RWPE2 (cell line): ENCODE data around the gene XIRP1.
"Not testable (repeated sequence)": the region's sequence is repeated elsewhere in the genome, so short reads cannot be mapped to it uniquely, and the experiment has no call there.

Source experiments
- ATAC-seq: fragments of 200-7000 bp; cut with Tn5 transposase; 3 replicates; pipeline ENCODE4 v1.9.1; 2021; ENCODE audit warnings: low read depth
- DNase-seq: peaks from one replicate; pipeline ENCODE4 v3.0.0-alpha.2; 2020; ENCODE audit warnings: low spot score
- H3K27ac ChIP-seq: fragments of 450-650 bp; 2 replicates; pipeline ENCODE4 v1.5.1; 2017; ENCODE audit warnings: mild to moderate bottlenecking; ENCODE audit not compliant: poor library complexity, severe bottlenecking
- H3K27me3 ChIP-seq: fragments of 250-450 bp; sonication (Bioruptor Pico); 2 replicates; pipeline ENCODE4 v1.5.1; 2021; ENCODE audit warnings: mild to moderate bottlenecking, moderate library complexity; ENCODE audit not compliant: insufficient read depth, poor library complexity, severe bottlenecking
- H3K36me3 ChIP-seq: fragments of 250-450 bp; sonication (Bioruptor Pico); 2 replicates; pipeline ENCODE4 v1.5.1; 2020; ENCODE audit warnings: low read depth, mild to moderate bottlenecking, moderate library complexity
- H3K4me1 ChIP-seq: fragments of 250-450 bp; sonication (Bioruptor Pico); 2 replicates; pipeline ENCODE4 v1.5.1; 2021; ENCODE audit warnings: mild to moderate bottlenecking, moderate library complexity; ENCODE audit not compliant: insufficient read depth, poor library complexity, severe bottlenecking
- H3K4me3 ChIP-seq: fragments of 250-450 bp; sonication (Bioruptor Pico); 2 replicates; pipeline ENCODE4 v1.5.1; 2021; ENCODE audit warnings: mild to moderate bottlenecking, moderate library complexity; ENCODE audit not compliant: severe bottlenecking
- H3K9me3 ChIP-seq: fragments of 250-450 bp; sonication (Bioruptor Pico); 2 replicates; pipeline ENCODE4 v1.5.1; 2021; ENCODE audit warnings: mild to moderate bottlenecking, moderate library complexity; ENCODE audit not compliant: severe bottlenecking
- TF ChIP-seq, protein P1 (sequence below): fragments of 450-650 bp; IDR thresholded peaks from one replicate; pipeline ENCODE4 v1.5.1; 2017; ENCODE audit warnings: mild to moderate bottlenecking, moderate library complexity; ENCODE audit not compliant: poor library complexity, severe bottlenecking

XIRP1 gene

DNA sequence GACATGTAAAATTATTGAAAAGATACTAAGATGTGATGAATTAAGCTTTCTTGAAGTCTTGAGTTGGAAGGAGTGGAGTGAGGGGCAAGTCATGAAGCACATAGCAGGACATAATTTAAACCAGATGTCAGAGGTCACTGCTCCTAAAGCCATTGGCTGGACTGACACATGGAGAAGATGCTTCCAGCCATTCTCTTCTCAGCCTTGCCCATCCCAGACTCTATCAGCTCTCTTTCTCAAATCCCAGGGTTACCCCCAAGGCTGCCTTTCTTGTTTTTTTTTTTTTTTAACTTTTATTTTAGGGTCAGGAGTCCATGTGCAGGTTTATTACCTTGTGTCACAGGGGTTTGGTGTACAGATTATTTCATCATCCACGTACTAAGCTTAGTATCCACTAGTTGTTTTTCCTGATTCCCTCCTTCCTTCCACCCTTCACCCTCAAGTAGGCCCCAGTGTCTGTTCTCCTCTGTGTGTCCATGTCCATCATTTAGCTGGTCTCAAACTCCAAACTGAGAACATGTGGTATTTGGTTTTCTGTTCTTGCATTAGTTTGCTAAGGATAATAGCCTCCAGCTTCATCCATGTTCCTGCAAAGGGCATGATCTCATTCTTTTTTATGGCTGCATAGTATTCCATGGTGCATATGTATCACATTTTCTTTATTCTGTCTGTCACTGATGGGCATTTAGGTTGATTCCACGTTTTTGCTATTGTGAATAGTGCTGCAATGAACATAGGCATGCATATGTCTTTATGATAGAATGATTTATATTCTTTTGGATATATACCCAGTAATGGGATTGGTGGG lies 18.9 kb downstream of the XIRP1 start:
- Histone ChIP-seq H3K9me3 (no peaks in the 10 kb centered on the region), H3K36me3 (no peaks in the 10 kb centered on the region), H3K4me1 (peaks cover 13% of the 10 kb centered on the region), H3K27me3 (no peaks in the 10 kb centered on the region), H3K27ac (no peak overlapping the region), H3K4me3 (no peak overlapping the region)
- ATAC-seq = no peak
- no peak for DNase-seq
- TF ChIP-seq, protein P1, sequence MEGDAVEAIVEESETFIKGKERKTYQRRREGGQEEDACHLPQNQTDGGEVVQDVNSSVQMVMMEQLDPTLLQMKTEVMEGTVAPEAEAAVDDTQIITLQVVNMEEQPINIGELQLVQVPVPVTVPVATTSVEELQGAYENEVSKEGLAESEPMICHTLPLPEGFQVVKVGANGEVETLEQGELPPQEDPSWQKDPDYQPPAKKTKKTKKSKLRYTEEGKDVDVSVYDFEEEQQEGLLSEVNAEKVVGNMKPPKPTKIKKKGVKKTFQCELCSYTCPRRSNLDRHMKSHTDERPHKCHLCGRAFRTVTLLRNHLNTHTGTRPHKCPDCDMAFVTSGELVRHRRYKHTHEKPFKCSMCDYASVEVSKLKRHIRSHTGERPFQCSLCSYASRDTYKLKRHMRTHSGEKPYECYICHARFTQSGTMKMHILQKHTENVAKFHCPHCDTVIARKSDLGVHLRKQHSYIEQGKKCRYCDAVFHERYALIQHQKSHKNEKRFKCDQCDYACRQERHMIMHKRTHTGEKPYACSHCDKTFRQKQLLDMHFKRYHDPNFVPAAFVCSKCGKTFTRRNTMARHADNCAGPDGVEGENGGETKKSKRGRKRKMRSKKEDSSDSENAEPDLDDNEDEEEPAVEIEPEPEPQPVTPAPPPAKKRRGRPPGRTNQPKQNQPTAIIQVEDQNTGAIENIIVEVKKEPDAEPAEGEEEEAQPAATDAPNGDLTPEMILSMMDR = no peak

DNA sequence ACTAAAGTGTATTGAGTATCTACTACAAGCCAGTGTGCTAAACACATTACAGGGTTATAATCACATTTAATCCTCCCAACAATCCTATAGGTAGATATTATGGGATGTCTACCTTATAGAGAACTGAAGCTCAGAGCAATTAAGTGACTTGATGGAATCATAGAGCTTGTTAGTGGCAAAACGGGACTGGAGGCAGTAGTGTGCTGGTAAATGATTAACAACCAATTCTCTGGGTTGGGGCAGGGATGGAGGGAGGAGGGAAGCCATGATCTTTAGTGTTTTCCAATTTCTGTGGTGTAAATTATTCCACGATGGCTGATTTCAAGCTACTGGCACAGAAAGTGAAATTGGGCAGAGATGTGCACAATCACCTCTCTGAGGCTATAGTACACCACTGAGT lies 20.5 kb downstream of the XIRP1 start:
- DNase-seq = no peak
- Histone ChIP-seq H3K9me3 (no peaks in the 10 kb centered on the region), H3K27ac (no peak overlapping the region), H3K36me3 (no peaks in the 10 kb centered on the region), H3K4me1 (peaks cover 12% of the 10 kb centered on the region), H3K27me3 (no peaks in the 10 kb centered on the region), H3K4me3 (no peak overlapping the region)
- ATAC-seq = no peak
- TF ChIP-seq, protein P1 = no peak

DNA sequence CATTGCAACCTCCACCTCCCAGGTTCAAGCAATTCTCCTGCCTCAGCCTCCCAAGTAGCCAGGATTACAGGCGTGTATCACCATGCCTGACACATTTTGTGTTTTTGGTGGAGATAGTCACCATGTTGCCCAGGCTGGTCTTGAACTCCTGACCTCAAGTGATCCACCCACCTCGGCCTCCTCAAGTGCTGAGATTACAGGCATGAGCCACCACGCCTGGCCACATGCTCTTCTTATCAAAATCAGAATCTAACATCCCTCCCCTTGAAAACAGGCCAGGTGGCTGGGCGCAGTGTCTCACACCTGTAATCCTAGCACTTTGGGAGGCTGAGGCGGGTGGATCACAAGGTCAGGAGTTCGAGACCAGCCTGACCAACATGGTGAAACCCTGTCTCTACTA lies 21.5 kb downstream of the XIRP1 start:
- H3K36me3 ChIP-seq, H3K27ac ChIP-seq: not testable (repeated sequence)

DNA sequence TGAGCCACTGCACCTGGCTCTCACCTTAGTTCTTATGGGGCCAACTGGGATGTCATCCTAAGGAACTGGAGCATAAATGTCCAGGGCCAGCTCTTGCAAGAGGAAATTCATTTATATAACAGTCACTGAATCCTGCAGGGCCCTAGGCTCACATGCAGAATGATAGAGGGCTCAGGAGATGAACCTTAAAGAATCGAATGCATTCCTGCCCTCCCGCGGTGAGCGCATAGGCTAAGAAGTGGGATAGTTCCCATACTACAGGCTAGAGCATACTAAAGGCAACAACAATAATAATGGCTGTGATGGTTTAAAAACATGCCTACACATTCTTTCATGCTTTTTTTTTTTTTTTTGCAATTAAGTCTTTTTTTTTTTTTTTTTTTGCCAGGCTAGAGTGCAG lies 21.9 kb downstream of the XIRP1 start:
- Histone ChIP-seq H3K27me3 (no peaks in the 10 kb centered on the region), H3K27ac (no peak overlapping the region), H3K4me3 (no peak overlapping the region), H3K36me3 (no peaks in the 10 kb centered on the region), H3K4me1 (peaks cover 24% of the 10 kb centered on the region), H3K9me3 (no peaks in the 10 kb centered on the region)
- DNase-seq (no peak), ATAC-seq (no peak)
- TF ChIP-seq, protein P1 = no peak

More for the DNA sequence above, 21.5 kb downstream of the XIRP1 start:
- peaks cover 20% of the 10 kb centered on the region for H3K4me1 ChIP-seq
- not testable (repeated sequence) for H3K4me3 ChIP-seq, ATAC-seq, H3K27me3 ChIP-seq, DNase-seq, H3K9me3 ChIP-seq

DNA sequence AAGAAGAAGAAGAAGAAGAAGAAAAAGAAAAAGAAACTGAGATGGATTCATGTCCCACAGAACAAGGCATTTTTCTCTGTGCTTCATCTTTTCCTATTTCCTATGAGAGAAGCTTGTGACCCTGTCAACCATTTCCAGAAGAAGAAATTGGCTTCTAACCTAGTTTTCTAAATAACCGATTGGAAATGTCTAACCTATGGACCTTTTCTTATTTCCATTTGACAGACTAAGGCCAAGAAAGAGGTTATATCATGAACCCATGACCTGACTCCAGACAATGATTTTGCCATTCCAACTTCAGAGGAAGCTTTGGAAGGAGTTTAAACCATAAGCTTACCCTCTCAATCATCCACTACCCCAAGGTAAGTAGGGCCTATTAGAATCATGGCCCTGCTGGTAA lies 22.7 kb downstream of the XIRP1 start:
- no peaks in the 10 kb centered on the region for H3K27me3 ChIP-seq
- ATAC-seq (no peak), DNase-seq (no peak)
- TF ChIP-seq, protein P1 = no peak
- no peaks in the 10 kb centered on the region for H3K36me3 ChIP-seq
- no peaks in the 10 kb centered on the region for H3K9me3 ChIP-seq
- H3K27ac ChIP-seq = no peak overlapping the region
- peaks cover 25% of the 10 kb centered on the region for H3K4me1 ChIP-seq
- no peak overlapping the region for H3K4me3 ChIP-seq
